NCI-H82 treated with DMSO at 0.1 percent for 48 hours (cell line): Measurements from ENCODE around the gene RAET1L.
"Not testable (repeated sequence)": the region's sequence is repeated elsewhere in the genome, so short reads cannot be mapped to it uniquely, and the experiment has no call there.

Experiments
- DNase-seq: peaks from one replicate; lab custom pipeline; 2025; ENCODE audit not compliant: unreplicated experiment; lab: John Stamatoyannopoulos, UW

Gene RAET1L

DNA sequence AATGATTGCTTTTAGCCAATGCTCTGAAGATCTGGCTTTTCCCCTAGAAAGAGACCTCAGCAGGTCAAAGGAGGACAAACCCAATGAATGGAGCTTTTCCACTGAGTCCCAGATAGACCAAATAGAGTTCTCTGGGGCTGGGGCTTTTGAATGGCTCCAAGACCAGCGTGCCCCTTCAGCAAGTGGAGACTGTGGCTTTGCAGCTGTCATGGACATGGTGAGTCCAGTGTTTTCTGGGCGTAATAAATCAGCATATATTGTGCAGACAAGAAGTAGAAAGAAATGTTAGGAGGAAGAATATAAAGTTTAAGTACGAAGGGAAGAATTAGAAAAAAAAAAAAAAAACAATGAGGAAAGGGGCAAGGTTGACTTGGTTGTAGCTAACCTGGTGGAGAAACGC lies 33.5 kb downstream of the RAET1L start:
- no peak for DNase-seq

- not testable (repeated sequence) for DNase-seq
Measured at GRCh38 chr6:149991472-149991795, 33.9 kb downstream of the RAET1L start.

DNA sequence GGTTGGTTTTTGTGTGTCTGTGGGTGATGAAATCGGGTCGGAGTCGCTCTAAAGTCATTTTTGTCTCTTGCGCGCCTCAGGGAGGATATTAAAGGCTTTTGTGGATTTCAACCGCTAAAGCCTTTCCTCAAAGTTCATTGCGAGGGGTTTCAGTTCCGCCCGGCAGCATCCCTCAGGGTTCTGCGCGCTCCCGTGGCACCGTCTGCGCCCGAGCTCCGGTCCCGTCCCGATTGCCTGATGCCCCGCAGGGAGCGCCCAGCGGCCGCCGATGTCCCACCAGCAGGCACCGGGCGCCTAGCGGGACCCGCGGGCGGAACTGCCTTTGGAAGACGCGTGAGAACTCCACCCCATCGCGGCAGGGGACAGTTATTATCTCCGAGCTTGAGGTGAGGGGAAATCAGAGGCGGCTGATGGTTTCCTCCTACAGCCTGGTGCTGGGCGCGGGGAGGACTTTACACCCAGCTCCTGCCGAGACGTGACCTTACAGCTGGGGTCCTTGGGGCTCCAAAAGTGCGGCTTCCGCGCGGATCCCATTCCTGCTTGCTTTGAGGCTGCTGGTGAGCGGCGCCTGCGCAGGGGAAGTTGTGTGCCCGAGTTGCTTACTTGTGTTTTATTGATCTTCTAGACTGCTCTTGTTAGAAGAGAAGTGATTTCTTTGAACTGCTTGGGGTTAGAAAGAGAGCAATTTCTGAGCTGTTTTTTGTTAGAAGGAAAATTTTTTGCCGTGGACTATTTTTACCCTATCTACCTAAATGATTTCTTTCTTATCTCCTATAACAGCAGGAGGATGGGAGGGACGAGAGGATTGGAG lies 34.5 kb downstream of the RAET1L start:
- no peak for DNase-seq

GRCh38 chr6:149990212-149990660 lies 35.1 kb downstream of the RAET1L start:
- DNase-seq, result no peak

GRCh38 chr6:149988550-149989346 lies 36.6 kb downstream of the RAET1L start:
- no peak for DNase-seq

GRCh38 chr6:149987602-149988107 lies 37.7 kb downstream of the RAET1L start:
- no peak for DNase-seq

DNA sequence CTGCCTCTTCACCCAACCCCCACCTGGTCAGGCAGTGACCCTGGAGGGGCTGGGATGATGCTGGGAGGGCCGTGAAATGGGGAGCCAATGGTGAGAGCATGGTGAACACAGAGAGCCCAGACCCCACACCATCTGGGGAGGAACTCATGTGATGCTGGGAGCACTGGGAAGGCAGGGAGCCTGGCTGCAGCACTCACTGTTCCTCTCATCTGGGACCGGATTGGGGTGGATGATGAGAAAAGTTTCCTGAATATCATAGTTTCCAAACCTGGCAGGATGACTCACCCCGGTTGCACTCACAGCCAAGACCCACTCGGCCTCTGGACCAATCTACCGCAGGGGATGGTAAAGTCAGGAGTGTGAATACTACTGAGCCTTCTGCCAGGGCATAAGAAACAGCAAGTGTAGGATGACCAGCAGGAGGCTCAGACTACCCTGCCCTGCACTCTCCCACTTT lies 39.8 kb downstream of the RAET1L start:
- DNase-seq, result no peak

DNA sequence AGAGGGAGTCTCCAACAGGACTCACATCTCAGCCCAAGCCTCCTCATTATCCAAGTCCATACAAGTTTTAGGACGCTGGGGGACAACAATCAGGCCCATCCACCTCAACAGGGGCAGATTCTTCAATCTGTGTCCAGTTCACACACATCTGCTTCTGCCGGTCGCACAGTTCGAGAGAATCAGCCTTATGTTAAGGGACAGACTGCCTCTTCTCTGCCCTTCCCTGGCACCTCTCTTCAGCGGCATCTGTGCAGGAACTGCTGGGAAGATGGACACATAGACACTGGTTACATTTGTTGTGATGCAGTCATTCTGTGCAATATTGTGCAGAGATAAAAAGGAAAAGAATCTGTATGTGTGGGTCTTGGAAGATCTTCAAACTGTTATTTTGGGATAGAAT lies 40.6 kb downstream of the RAET1L start:
- DNase-seq, result no peak

DNA sequence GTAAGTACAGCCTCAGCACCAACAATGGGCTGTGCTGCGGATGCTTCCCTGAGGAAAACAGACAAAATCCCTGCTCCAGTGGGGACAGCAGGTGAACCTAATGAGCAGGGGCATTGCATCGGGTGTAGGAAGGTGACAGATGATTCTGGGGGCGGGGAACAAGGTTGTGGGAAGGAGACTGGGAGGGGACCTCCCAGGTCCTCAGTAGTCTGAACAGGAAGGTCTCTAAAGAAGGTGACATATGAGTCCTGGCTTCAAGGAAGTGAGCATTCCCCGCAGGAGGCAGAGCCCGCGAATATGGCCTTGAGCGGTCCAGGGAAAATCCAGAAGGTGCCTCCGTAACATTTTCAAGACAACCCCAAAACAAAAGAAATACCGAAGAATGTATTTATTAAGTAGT lies 42.2 kb downstream of the RAET1L start:
- DNase-seq, result no peak

GRCh38 chr6:149979293-149979692 lies 46.0 kb downstream of the RAET1L start:
- no peak for DNase-seq

GRCh38 chr6:149978610-149979009 lies 46.7 kb downstream of the RAET1L start:
- no peak for DNase-seq

DNA sequence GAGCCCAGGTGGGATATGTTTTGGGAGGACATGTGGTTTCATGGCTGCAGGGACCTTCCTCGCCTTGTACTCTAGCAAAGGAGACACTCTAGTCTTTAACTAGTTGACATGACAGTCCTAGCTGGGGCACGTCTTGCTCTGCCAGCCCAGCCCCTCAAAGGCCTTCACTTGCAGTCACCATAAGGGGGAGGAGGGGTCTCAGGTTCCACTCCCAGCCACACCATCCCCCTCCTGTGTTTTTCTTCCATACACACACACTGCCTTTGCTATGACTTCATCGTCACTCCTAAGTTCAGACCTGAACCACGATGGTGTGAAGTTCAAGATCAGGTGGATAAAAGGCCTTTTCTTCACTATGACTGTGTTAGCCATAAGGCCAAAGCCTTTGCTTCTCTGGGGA lies 48.1 kb downstream of the RAET1L start:
- no peak for DNase-seq

DNA sequence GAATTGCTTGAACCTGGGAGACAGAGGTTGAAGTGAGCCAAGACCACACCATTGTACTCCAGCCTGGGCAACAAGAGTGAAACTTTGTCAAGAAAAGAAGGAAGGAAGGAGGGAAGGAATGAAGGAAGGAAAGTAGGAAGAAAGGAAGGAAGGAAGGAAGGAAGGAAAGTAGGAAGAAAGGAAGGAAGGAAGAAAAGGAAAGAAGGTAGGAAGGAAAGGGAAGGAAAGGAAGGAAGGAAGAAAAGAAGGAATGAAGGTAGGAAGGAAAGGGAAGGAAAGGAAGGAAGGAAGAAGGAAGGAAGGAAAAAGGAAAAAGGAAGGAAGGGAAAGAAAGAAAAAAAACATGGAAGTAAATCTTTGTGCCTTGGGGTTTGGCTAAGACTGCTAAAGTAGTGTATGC lies 49.9 kb downstream of the RAET1L start:
- no peak for DNase-seq

- no peak for DNase-seq
Measured at GRCh38 chr6:149974825-149975224, 50.5 kb downstream of the RAET1L start.

DNA sequence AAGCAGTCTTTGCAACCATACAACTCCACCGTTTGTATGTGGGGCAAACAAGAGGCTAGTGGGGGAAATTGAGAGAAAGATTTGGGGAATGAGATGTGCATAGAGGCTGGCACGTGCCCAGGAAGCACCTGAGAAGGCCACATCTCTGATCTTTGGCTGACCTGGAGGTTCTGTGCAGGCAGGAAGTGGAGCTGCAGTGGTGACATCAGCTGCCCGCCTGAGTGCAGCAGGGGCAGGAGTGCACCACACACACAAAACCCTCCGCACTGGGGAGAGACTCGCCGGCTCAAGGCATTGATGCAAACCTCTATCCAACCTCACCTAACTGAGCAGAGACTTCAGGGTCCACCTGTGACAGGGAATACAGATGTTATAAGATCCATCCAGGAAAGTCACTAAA lies 50.9 kb downstream of the RAET1L start:
- not testable (repeated sequence) for DNase-seq

- DNase-seq, result no peak
Measured at GRCh38 chr6:149969635-149970034, 55.7 kb downstream of the RAET1L start.

- DNase-seq, result not testable (repeated sequence)
Measured at GRCh38 chr6:149968909-149969308, 56.4 kb downstream of the RAET1L start.
